ENCODE measurements around the gene TLE2. TPM values are rescaled to one million over a fixed set of nuclear protein-coding genes. Genes with fewer than 3 reads are reported as not detected.
A peak's percentile ranks its signal among the peaks of the same experiment; 100 is the strongest.

TLE2 gene
- total and polyA plus RNA-seq, 2 donors from 2014 or later = 28.2 to 76.6 TPM

GRCh38 chr19:3060857-3061181, 31.7 kb upstream of the TLE2 start:
- no peaks in the 10 kb centered on the region for H3K27me3 ChIP-seq (ENCODE audit: control insufficient read depth, insufficient read depth, low read length)
- H3K4me3 ChIP-seq (ENCODE audit: low read length in 3 of 3) = peak overlapping the region in 2 of 3 donors; percentile 64 to 67
- H3K36me3 ChIP-seq (ENCODE audit: control insufficient read depth in 2 of 3, insufficient read depth in 3 of 3, low read length in 3 of 3) = peaks cover 5 to 17% (median 5%) of the 10 kb centered on the region in 3 donors
- FAIRE-seq (no peak), DNase-seq (no peak)
- TF ChIP-seq, protein P1, sequence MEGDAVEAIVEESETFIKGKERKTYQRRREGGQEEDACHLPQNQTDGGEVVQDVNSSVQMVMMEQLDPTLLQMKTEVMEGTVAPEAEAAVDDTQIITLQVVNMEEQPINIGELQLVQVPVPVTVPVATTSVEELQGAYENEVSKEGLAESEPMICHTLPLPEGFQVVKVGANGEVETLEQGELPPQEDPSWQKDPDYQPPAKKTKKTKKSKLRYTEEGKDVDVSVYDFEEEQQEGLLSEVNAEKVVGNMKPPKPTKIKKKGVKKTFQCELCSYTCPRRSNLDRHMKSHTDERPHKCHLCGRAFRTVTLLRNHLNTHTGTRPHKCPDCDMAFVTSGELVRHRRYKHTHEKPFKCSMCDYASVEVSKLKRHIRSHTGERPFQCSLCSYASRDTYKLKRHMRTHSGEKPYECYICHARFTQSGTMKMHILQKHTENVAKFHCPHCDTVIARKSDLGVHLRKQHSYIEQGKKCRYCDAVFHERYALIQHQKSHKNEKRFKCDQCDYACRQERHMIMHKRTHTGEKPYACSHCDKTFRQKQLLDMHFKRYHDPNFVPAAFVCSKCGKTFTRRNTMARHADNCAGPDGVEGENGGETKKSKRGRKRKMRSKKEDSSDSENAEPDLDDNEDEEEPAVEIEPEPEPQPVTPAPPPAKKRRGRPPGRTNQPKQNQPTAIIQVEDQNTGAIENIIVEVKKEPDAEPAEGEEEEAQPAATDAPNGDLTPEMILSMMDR (IDR thresholded peaks at IDR 0.05; ENCODE audit: borderline replicate concordance, extremely low read depth, insufficient read depth) = no peak
- intact Hi-C loops (cut with DNase I) = no loop called here
- H3K9ac ChIP-seq (ENCODE audit: low read length in 3 of 3) = peak overlapping the region in 2 of 3 donors; percentile 55 to 78
- peaks cover 0 to 38% (median 22%) of the 10 kb centered on the region in 3 donors for H3K4me1 ChIP-seq (ENCODE audit: control insufficient read depth in 2 of 3, insufficient read depth in 2 of 3, low read depth in 1 of 3, low read length in 3 of 3)
- H3K27ac ChIP-seq (ENCODE audit: low read depth in 2 of 2, low read length in 2 of 2) = peak overlapping the region; percentile 94
- no peaks in the 10 kb centered on the region for H3K9me3 ChIP-seq (ENCODE audit: control insufficient read depth in 2 of 3, insufficient read depth in 1 of 3, low read length in 3 of 3)

DNA sequence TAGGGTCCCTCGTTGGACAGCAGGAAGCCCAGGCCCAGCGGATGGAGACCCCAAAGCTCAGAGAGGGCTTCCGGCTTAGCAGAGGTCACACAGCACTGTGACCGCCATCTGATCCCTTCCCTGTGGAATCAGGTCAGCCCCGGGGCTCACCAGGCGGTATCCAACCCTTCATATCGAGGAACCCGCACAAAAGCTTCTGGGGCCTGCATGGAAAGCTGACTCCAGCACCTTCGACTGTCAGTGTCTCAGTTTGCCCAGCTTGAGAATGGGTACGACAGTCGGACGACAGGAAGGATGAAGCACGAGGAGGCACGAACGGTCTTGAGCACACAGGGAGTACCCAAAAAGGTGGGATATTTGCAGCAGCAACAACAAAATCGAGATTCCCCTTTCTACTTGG, 30.6 kb upstream of the TLE2 start:
- Histone ChIP-seq H3K27ac (ENCODE audit: low read depth in 2 of 2, low read length in 2 of 2) (peak overlapping the region in 1 of 2 donors; percentile 32), H3K27me3 (ENCODE audit: control insufficient read depth, insufficient read depth, low read length) (no peaks in the 10 kb centered on the region), H3K36me3 (ENCODE audit: control insufficient read depth in 2 of 3, insufficient read depth in 3 of 3, low read length in 3 of 3) (peaks cover 5 to 24% (median 13%) of the 10 kb centered on the region in 3 donors), H3K9ac (ENCODE audit: low read length in 3 of 3) (no peak overlapping the region), H3K4me3 (ENCODE audit: low read length in 3 of 3) (peak overlapping the region in 1 of 3 donors; percentile 41), H3K4me1 (ENCODE audit: control insufficient read depth in 2 of 3, insufficient read depth in 2 of 3, low read depth in 1 of 3, low read length in 3 of 3) (peaks cover 0 to 46% (median 22%) of the 10 kb centered on the region in 3 donors), H3K9me3 (ENCODE audit: control insufficient read depth in 2 of 3, insufficient read depth in 1 of 3, low read length in 3 of 3) (no peaks in the 10 kb centered on the region)
- DNase-seq = peak in 1 of 5 donors; percentile 58
- TF ChIP-seq, protein P1 (IDR thresholded peaks at IDR 0.05; ENCODE audit: borderline replicate concordance, extremely low read depth, insufficient read depth) = no peak
- FAIRE-seq = no peak
- intact Hi-C loops (cut with DNase I) = no loop called here

- Histone ChIP-seq H3K36me3 (ENCODE audit: control insufficient read depth in 2 of 3, insufficient read depth in 3 of 3, low read length in 3 of 3) (peaks cover 5 to 30% (median 16%) of the 10 kb centered on the region in 3 donors), H3K27me3 (ENCODE audit: control insufficient read depth, insufficient read depth, low read length) (no peaks in the 10 kb centered on the region), H3K27ac (ENCODE audit: low read depth in 2 of 2, low read length in 2 of 2) (peak overlapping the region; percentile 78 to 84), H3K4me3 (ENCODE audit: low read length in 3 of 3) (no peak overlapping the region), H3K9ac (ENCODE audit: low read length in 3 of 3) (no peak overlapping the region), H3K9me3 (ENCODE audit: control insufficient read depth in 2 of 3, insufficient read depth in 1 of 3, low read length in 3 of 3) (no peaks in the 10 kb centered on the region), H3K4me1 (ENCODE audit: control insufficient read depth in 2 of 3, insufficient read depth in 2 of 3, low read depth in 1 of 3, low read length in 3 of 3) (peaks cover 0 to 46% (median 22%) of the 10 kb centered on the region in 3 donors)
- no peak for DNase-seq
- TF ChIP-seq, protein P1 (IDR thresholded peaks at IDR 0.05; ENCODE audit: borderline replicate concordance, extremely low read depth, insufficient read depth) = no peak
- FAIRE-seq = no peak
- intact Hi-C loops (cut with DNase I) = no loop called here
These were observed 29.8 kb upstream of the TLE2 start for GRCh38 chr19:3058821-3059314.
